AG09319 (cell line): Measurements from ENCODE around the gene CHAC1.

Experiments
- DNase-seq: peaks from one replicate; pipeline ENCODE4 v3.0.0-alpha.2; 2010; ENCODE audit warnings: low read depth; ENCODE audit errors: extremely low read depth
- CTCF ChIP-seq: IDR thresholded peaks from 2 replicates; pipeline ENCODE4 v1.5.1; 2011; ENCODE audit warnings: low read depth, mild to moderate bottlenecking, inconsistent platforms, low read length, moderate library complexity

CHAC1 gene

GRCh38 chr15:40956541-40956982 lies 3.3 kb downstream of the CHAC1 start:
- no peak for TF ChIP-seq CTCF
- no peak for DNase-seq

- DNase-seq: no peak
- no peak for TF ChIP-seq CTCF
Observed at GRCh38 chr15:40957041-40957555, 3.8 kb downstream of the CHAC1 start.

- DNase-seq: no peak
- TF ChIP-seq CTCF: no peak
Observed at GRCh38 chr15:40957581-40958051, 4.3 kb downstream of the CHAC1 start.

GRCh38 chr15:40958146-40958545 lies 4.9 kb downstream of the CHAC1 start:
- no peak for DNase-seq
- no peak for TF ChIP-seq CTCF

DNA sequence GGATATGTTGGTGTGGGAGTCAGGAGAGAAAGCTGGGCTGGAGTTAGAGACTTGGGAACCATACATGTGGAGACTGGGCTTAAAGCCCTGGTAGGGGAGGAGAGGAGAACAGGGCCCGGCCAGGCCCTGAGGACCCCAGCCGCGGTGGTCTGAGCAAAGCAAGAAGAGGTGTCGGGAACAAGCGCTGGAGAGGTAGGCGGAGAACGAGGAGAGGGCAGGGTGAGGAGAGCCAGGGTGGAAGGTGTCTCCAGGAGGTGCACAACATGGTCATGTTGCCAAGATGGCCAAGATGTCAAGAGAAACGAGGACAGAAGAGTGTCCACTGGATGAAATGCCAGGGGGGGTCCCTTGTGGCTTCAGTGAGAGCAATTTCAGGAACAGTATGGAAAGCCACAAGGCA lies 5.5 kb downstream of the CHAC1 start:
- TF ChIP-seq CTCF: no peak
- DNase-seq: no peak

GRCh38 chr15:40959331-40960141 lies 6.3 kb downstream of the CHAC1 start:
- no peak for TF ChIP-seq CTCF
- DNase-seq: no peak

DNA sequence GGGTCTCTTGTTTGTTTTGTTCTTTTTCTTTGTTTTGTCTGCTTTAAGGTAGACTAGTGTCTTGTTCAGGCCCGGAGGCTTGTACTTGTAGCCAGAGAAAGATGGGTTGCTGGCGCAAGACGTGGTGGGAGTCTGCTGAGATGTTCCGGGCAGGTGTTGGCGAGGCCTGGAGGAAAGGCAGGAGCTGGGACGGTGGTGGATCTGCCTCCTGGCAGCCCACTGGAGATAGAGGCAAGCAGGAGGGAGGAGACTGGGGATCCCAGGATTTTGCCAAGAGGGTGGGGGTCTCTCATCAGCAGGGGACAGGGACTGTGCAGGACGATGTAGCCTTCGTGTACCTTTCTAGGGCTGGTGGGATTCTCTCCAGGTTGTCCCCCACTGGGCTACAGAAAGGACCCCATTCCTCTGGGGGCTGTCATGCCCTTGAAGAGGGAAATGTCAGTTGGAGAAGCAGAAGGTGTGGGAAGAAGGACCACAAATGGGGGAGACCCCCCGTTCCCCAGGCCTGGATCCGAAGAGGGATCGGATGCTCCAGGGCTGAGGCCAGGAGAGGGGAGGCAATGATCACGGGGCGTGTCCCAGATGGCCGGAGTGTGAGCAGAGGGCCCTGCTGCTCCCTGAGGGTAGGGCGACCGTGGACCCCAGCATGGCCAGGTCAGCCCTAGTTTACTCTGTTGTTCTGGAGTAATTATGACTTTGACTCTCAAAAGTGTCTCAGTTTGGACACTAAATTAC lies 7.0 kb downstream of the CHAC1 start:
- TF ChIP-seq CTCF: no peak
- DNase-seq: no peak
